Endodermal cell (in vitro differentiated cells): Measurements from ENCODE around the gene LDHD. TPM values are rescaled to one million over a fixed set of nuclear protein-coding genes. Genes with fewer than 3 reads are reported as not detected.

ENCODE experiments used
- DNase-seq: peaks from one replicate; pipeline ENCODE4 v3.0.0-alpha.2; 2017
- H3K27ac ChIP-seq: 2 replicates; pipeline ENCODE4 v1.5.1; 2013; ENCODE audit warnings: mild to moderate bottlenecking, low read depth, low read length, moderate library complexity
- H3K27me3 ChIP-seq: 2 replicates; pipeline ENCODE4 v1.6.1; 2013; ENCODE audit warnings: mild to moderate bottlenecking, low read length, moderate library complexity; ENCODE audit not compliant: insufficient read depth, control insufficient read depth, poor library complexity, severe bottlenecking
- H3K36me3 ChIP-seq: 2 replicates; pipeline ENCODE4 v1.7.0; 2013; ENCODE audit warnings: mild to moderate bottlenecking, low read length, moderate library complexity; ENCODE audit not compliant: control insufficient read depth, insufficient read depth
- H3K4me1 ChIP-seq: one replicate; pipeline ENCODE4 v1.7.0; 2013; ENCODE audit warnings: low read length; ENCODE audit not compliant: control insufficient read depth, insufficient read depth
- H3K4me3 ChIP-seq: 2 replicates; pipeline ENCODE4 v1.5.1; 2013; ENCODE audit warnings: mild to moderate bottlenecking, low read length, moderate library complexity
- H3K9ac ChIP-seq: 2 replicates; pipeline ENCODE4 v1.6.1; 2013; ENCODE audit warnings: mild to moderate bottlenecking, low read length, moderate library complexity; ENCODE audit not compliant: poor library complexity, severe bottlenecking; ENCODE audit errors: extremely low read depth
- H3K9me3 ChIP-seq: 2 replicates; pipeline ENCODE4 v1.6.1; 2013; ENCODE audit warnings: mild to moderate bottlenecking, low read length, moderate library complexity; ENCODE audit not compliant: control insufficient read depth
- H3K27ac Mint-ChIP-seq: 2 replicates; pipeline ENCODE4 v1.8.0; 2020; ENCODE audit warnings: mixed read lengths
- H3K27me3 Mint-ChIP-seq: 2 replicates; pipeline ENCODE4 v1.8.0; 2021; ENCODE audit warnings: mild to moderate bottlenecking, mixed read lengths; ENCODE audit not compliant: insufficient read depth
- H3K36me3 Mint-ChIP-seq: 2 replicates; pipeline ENCODE4 v1.8.0; 2020; ENCODE audit warnings: low read depth, mixed read lengths
- H3K4me1 Mint-ChIP-seq: 2 replicates; pipeline ENCODE4 v1.8.0; 2020; ENCODE audit warnings: mixed read lengths
- H3K4me3 Mint-ChIP-seq: 2 replicates; pipeline ENCODE4 v1.8.0; 2020; ENCODE audit warnings: mild to moderate bottlenecking, moderate library complexity, mixed read lengths
- H3K9me3 Mint-ChIP-seq: 2 replicates; pipeline ENCODE4 v1.8.0; 2020; ENCODE audit warnings: mild to moderate bottlenecking, mixed read lengths
- WGBS, 2 experiments: methylation state at CpG; one replicate each; pipeline versions ENCODE4 v1.1.5 to v1.1.7; 2013; ENCODE audit warnings: missing lambda C conversion rate in 2 of 2, mixed read lengths in 1 of 2; ENCODE audit not compliant: insufficient coverage in 1 of 2, insufficient read length in 1 of 2; 5-methylcytosine and 5-hydroxymethylcytosine counted together
- total RNA-seq, 2 donors: library from RNA; stranded (reverse); fragmentation: NEBNext Ultra II Directional in 1 of 2; extraction: Animal tissue kit (Norgen Biotek cat#: 25700) in 1 of 2; gene quantifications; 2 replicates in 1 of 2; 3 replicates in 1 of 2; pipeline ENCODE4 v1.2.1, GENCODE V29; 2021
- TF ChIP-seq, protein P1 (sequence below): fragments of 200-600 bp; sonication (generic); conservative IDR thresholded peaks from 2 replicates; pipeline ENCODE4 v1.5.0; 2021; ENCODE audit warnings: antibody characterized with exemption, mild to moderate bottlenecking

LDHD gene
- total RNA-seq, 2 donors from 2014 or later = 1.4 to 4.3 TPM

DNA sequence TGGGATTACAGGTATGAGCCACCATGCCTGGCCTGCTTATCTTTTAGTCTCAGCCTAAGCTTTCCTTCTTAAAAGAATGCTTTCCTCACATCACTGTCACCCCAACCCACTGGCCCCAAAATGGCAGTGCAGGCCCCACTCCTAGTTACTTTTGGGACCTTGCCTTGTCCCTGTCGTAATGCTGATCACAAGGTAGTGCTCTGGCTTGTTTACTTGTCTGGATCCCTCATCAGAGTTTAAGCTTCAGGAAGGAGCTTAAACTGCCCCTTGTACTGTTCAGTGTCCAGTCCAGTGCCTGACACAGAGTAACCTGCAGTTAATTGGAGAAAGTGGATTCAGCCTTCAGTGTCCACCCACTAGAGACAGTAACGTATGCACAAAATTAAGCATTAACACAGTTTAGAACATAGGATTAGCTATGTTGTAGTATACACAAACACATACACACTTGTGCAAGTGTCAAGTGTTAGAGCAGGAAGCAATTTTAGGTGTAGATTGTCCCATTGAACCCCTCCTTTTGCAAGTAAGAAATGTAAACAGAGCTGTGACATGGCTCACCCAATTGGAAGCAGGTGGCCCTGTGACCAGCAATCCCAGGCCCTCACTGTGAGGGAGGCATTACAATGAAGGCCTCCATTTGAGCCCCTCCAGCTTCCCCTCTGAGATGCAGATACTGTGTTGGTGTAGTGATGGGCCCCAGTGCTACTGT lies 44.2 kb downstream of the LDHD start:
- peaks cover 5% of the 10 kb centered on the region for H3K4me1 ChIP-seq
- TF ChIP-seq, protein P1, sequence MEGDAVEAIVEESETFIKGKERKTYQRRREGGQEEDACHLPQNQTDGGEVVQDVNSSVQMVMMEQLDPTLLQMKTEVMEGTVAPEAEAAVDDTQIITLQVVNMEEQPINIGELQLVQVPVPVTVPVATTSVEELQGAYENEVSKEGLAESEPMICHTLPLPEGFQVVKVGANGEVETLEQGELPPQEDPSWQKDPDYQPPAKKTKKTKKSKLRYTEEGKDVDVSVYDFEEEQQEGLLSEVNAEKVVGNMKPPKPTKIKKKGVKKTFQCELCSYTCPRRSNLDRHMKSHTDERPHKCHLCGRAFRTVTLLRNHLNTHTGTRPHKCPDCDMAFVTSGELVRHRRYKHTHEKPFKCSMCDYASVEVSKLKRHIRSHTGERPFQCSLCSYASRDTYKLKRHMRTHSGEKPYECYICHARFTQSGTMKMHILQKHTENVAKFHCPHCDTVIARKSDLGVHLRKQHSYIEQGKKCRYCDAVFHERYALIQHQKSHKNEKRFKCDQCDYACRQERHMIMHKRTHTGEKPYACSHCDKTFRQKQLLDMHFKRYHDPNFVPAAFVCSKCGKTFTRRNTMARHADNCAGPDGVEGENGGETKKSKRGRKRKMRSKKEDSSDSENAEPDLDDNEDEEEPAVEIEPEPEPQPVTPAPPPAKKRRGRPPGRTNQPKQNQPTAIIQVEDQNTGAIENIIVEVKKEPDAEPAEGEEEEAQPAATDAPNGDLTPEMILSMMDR = no peak
- Mint-ChIP-seq H3K9me3 (no peaks in the 10 kb centered on the region), H3K36me3 (peaks cover 4% of the 10 kb centered on the region), H3K27ac (peak overlapping the region; percentile 41), H3K4me3 (no peak overlapping the region), H3K27me3 (no peaks in the 10 kb centered on the region), H3K4me1 (peaks cover 22% of the 10 kb centered on the region)
- H3K9ac ChIP-seq = no peak overlapping the region
- no peak overlapping the region for H3K27ac ChIP-seq
- no peak overlapping the region for H3K4me3 ChIP-seq
- WGBS, 2 experiments = 97% methylated on average over 2 of the region's 2 CpGs; no CpG with 5 or more reads in 1 of the 2 experiments
- H3K9me3 ChIP-seq = no peaks in the 10 kb centered on the region
- no peak for DNase-seq
- H3K27me3 ChIP-seq = no peaks in the 10 kb centered on the region
- H3K36me3 ChIP-seq = no peaks in the 10 kb centered on the region

GRCh38 chr16:75071621-75072020 lies 45.0 kb downstream of the LDHD start:
- H3K4me3 ChIP-seq = no peak overlapping the region
- Mint-ChIP-seq H3K27me3 (no peaks in the 10 kb centered on the region), H3K36me3 (peaks cover 1% of the 10 kb centered on the region), H3K9me3 (no peaks in the 10 kb centered on the region), H3K27ac (no peak overlapping the region), H3K4me1 (peaks cover 22% of the 10 kb centered on the region), H3K4me3 (no peak overlapping the region)
- TF ChIP-seq, protein P1 = no peak
- DNase-seq = no peak
- no peaks in the 10 kb centered on the region for H3K9me3 ChIP-seq
- no peaks in the 10 kb centered on the region for H3K36me3 ChIP-seq
- WGBS, 2 experiments = 96 to 100% methylated on average over 1 to 3 of the region's 3 CpGs
- H3K9ac ChIP-seq = no peak overlapping the region
- peaks cover 5% of the 10 kb centered on the region for H3K4me1 ChIP-seq
- no peaks in the 10 kb centered on the region for H3K27me3 ChIP-seq
- H3K27ac ChIP-seq = no peak overlapping the region

GRCh38 chr16:75070012-75070841 lies 46.4 kb downstream of the LDHD start:
- Histone ChIP-seq H3K4me3 (no peak overlapping the region), H3K36me3 (no peaks in the 10 kb centered on the region), H3K27me3 (no peaks in the 10 kb centered on the region), H3K9me3 (no peaks in the 10 kb centered on the region), H3K4me1 (peaks cover 5% of the 10 kb centered on the region), H3K9ac (no peak overlapping the region), H3K27ac (no peak overlapping the region)
- WGBS, 2 experiments = 79 to 92% methylated on average over 7 to 11 of the region's 11 CpGs
- Mint-ChIP-seq H3K4me3 (no peak overlapping the region), H3K36me3 (no peaks in the 10 kb centered on the region), H3K4me1 (peaks cover 23% of the 10 kb centered on the region), H3K27me3 (no peaks in the 10 kb centered on the region), H3K27ac (peak overlapping the region; percentile 23), H3K9me3 (no peaks in the 10 kb centered on the region)
- DNase-seq = no peak
- TF ChIP-seq, protein P1 = no peak
